ENCODE data around the gene PLEKHF1.

The PLEKHF1 gene

DNA sequence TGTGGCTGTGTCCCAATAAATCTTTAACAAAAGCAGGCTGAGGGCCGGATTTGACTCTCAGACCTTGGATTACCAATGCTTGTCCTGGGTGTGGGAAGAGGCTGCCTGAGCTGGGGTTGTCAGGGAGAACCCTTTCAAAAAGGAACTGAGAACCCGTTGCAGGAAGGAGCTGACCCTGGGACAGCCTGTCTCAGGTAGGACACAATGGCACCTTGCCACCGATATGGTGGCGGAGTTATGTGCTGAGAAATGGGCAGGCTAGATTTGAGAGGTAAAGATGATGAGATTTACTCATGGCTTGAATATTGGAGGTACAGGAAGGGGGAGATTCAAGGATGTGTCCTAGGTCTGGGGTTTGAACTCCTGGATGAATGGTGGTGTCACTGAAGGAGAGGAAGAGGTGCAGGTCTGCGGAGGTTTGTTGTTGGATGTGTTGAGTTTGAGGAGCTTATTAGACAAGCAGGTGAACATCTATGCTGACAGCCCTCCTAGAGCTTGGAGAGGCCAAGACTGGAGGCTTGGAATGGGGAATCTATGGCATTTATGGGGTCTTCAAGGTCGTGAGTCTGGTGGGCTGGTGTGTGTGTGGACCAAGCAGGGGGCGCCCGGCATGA lies 7.2 kb downstream of the PLEKHF1 start:
- DNase-seq: no peak
- WGBS: 94% methylated on average over 8 of the region's 8 CpGs

DNA sequence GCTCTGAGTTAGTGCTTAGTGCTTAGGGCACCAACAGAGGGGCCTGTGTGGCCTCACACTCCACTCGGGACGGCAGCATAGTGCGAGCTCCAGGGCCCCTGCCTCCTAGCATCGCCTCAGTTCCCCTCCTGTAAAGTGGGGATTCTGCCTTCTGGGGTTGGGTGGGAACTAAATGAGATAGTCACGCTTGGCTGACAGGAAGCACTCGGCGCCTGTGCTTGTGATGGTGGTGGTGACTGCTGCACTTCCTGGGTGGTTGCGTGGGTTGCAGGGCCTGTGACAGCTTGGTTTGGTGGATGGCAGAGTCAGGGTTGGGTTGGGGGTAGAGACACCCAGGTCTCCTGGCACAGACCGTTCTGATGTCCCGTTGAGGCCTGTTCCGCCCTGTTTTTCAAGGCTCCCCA lies 7.7 kb downstream of the PLEKHF1 start:
- H2BK15ac ChIP-seq (ENCODE audit: low read depth, poor library complexity, severe bottlenecking): no peak overlapping the region
- peaks cover 37% of the 10 kb centered on the region for H3K79me1 ChIP-seq (replicated peaks; ENCODE audit: low read length, poor library complexity, severe bottlenecking)
- H3K9me3 ChIP-seq (ENCODE audit: control insufficient read depth, low read length): no peaks in the 10 kb centered on the region
- H3K27me3 ChIP-seq (ENCODE audit: control insufficient read depth in 1 of 2, insufficient read depth in 1 of 2, low read length in 2 of 2): no peaks in the 10 kb centered on the region
- H3K14ac ChIP-seq (ENCODE audit: low read length in 2 of 2): no peak overlapping the region
- H2BK12ac ChIP-seq (ENCODE audit: low read length in 2 of 2): no peak overlapping the region
- no peak overlapping the region for H2AFZ ChIP-seq (ENCODE audit: low read depth, low read length)
- DNase-seq: no peak
- peaks cover 21% of the 10 kb centered on the region for H3K4me1 ChIP-seq (ENCODE audit: control insufficient read depth, insufficient read depth, low read depth, low read length)
- WGBS: 92% methylated on average over 11 of the region's 11 CpGs
- no peak overlapping the region for H2BK5ac ChIP-seq (ENCODE audit: low read depth, low read length, poor library complexity, severe bottlenecking)
- no peak overlapping the region for H3K4me3 ChIP-seq (ENCODE audit: insufficient read depth in 1 of 2, low read depth in 1 of 2, low read length in 2 of 2)
- no peak overlapping the region for H4K8ac ChIP-seq (ENCODE audit: low read length)
- no peak overlapping the region for H3K4me2 ChIP-seq (ENCODE audit: low read length, poor library complexity, severe bottlenecking)
- H3K36me3 ChIP-seq (ENCODE audit: control insufficient read depth in 1 of 2, insufficient read depth in 2 of 2, low read depth in 1 of 2, low read length in 2 of 2): peaks cover 47 to 69% of the 10 kb centered on the region in 2 experiments
- H3K4ac ChIP-seq (ENCODE audit: low read depth in 1 of 2, low read length in 2 of 2): no peak overlapping the region
- H3K27ac ChIP-seq (ENCODE audit: low read length, poor library complexity, severe bottlenecking): no peak overlapping the region
- no peak overlapping the region for H3K23ac ChIP-seq (ENCODE audit: low read length in 2 of 2)
- no peak overlapping the region for H3K18ac ChIP-seq (ENCODE audit: low read depth in 1 of 2, low read length in 2 of 2)
- no peak overlapping the region for H4K91ac ChIP-seq (ENCODE audit: low read length)
- H2AK5ac ChIP-seq (ENCODE audit: low read length, severe bottlenecking): no peak overlapping the region
- no peak overlapping the region for H2BK120ac ChIP-seq (ENCODE audit: low read depth, low read length)
- H3K9ac ChIP-seq (ENCODE audit: low read length): no peak overlapping the region

More for the DNA sequence above, 7.2 kb downstream of the PLEKHF1 start:
- Histone ChIP-seq H2BK12ac (ENCODE audit: low read length in 2 of 2) (no peak overlapping the region), H3K4me2 (ENCODE audit: low read length, poor library complexity, severe bottlenecking) (no peak overlapping the region), H2BK120ac (ENCODE audit: low read depth, low read length) (no peak overlapping the region), H2BK5ac (ENCODE audit: low read depth, low read length, poor library complexity, severe bottlenecking) (no peak overlapping the region), H3K9ac (ENCODE audit: low read length) (no peak overlapping the region), H2AK5ac (ENCODE audit: low read length, severe bottlenecking) (no peak overlapping the region), H3K23ac (ENCODE audit: low read length in 2 of 2) (no peak overlapping the region), H3K36me3 (ENCODE audit: control insufficient read depth in 1 of 2, insufficient read depth in 2 of 2, low read depth in 1 of 2, low read length in 2 of 2) (peaks cover 47 to 71% of the 10 kb centered on the region in 2 experiments), H3K18ac (ENCODE audit: low read depth in 1 of 2, low read length in 2 of 2) (no peak overlapping the region), H2BK15ac (ENCODE audit: low read depth, poor library complexity, severe bottlenecking) (no peak overlapping the region), H3K9me3 (ENCODE audit: control insufficient read depth, low read length) (no peaks in the 10 kb centered on the region), H4K91ac (ENCODE audit: low read length) (no peak overlapping the region), H3K14ac (ENCODE audit: low read length in 2 of 2) (no peak overlapping the region), H3K4me1 (ENCODE audit: control insufficient read depth, insufficient read depth, low read depth, low read length) (peaks cover 25% of the 10 kb centered on the region), H3K79me1 (replicated peaks; ENCODE audit: low read length, poor library complexity, severe bottlenecking) (peaks cover 41% of the 10 kb centered on the region), H3K27me3 (ENCODE audit: control insufficient read depth in 1 of 2, insufficient read depth in 1 of 2, low read length in 2 of 2) (no peaks in the 10 kb centered on the region), H4K8ac (ENCODE audit: low read length) (no peak overlapping the region), H2AFZ (ENCODE audit: low read depth, low read length) (no peak overlapping the region), H3K4me3 (ENCODE audit: insufficient read depth in 1 of 2, low read depth in 1 of 2, low read length in 2 of 2) (no peak overlapping the region), H3K4ac (ENCODE audit: low read depth in 1 of 2, low read length in 2 of 2) (no peak overlapping the region), H3K27ac (ENCODE audit: low read length, poor library complexity, severe bottlenecking) (no peak overlapping the region)

DNA sequence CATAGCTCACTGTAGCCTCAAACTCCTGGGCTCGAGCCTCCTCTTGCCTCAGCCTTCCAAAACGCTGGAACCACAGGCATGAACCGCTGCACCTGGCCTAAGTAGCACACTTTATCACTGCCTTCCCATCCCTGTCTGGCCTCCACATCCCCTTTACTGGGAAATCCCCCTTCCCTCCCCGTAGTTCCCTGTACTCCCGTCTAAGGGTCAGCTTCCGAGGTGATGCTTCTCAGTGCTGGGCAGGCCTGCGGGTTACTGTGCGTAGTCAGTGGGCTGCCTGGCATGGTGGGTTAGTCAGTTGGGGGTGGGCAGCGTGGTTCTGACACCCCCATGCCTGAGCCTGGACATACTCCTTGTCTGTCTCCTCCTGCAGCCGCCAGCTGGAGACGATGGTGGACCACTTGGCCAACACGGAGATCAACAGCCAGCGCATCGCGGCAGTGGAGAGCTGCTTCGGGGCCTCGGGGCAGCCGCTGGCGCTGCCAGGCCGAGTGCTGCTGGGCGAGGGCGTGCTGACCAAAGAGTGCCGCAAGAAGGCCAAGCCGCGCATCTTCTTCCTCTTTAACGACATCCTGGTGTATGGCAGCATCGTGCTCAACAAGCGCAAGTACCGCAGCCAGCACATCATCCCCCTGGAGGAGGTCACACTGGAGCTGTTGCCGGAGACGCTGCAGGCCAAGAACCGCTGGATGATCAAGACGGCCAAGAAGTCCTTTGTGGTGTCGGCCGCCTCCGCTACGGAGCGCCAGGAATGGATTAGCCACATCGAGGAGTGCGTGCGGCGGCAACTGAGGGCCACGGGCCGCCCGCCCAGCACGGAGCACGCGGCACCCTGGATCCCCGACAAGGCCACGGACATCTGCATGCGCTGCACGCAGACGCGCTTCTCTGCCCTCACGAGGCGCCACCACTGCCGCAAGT lies 8.4 kb downstream of the PLEKHF1 start:
- no peak overlapping the region for H3K9ac ChIP-seq (ENCODE audit: low read length)
- H3K4me2 ChIP-seq (ENCODE audit: low read length, poor library complexity, severe bottlenecking): no peak overlapping the region
- peak overlapping the region in 1 of 2 experiments; percentile 53 for H3K14ac ChIP-seq (ENCODE audit: low read length in 2 of 2)
- peak overlapping the region in 1 of 2 experiments; percentile 4 for H2BK12ac ChIP-seq (ENCODE audit: low read length in 2 of 2)
- H2AFZ ChIP-seq (ENCODE audit: low read depth, low read length): no peak overlapping the region
- no peak overlapping the region for H2BK15ac ChIP-seq (ENCODE audit: low read depth, poor library complexity, severe bottlenecking)
- H4K8ac ChIP-seq (ENCODE audit: low read length): peak overlapping the region; percentile 15
- no peak overlapping the region for H3K27ac ChIP-seq (ENCODE audit: low read length, poor library complexity, severe bottlenecking)
- 97% methylated on average over 57 of the region's 57 CpGs for WGBS
- peaks cover 49 to 66% of the 10 kb centered on the region in 2 experiments for H3K36me3 ChIP-seq (ENCODE audit: control insufficient read depth in 1 of 2, insufficient read depth in 2 of 2, low read depth in 1 of 2, low read length in 2 of 2)
- no peak overlapping the region for H3K4ac ChIP-seq (ENCODE audit: low read depth in 1 of 2, low read length in 2 of 2)
- H2BK120ac ChIP-seq (ENCODE audit: low read depth, low read length): no peak overlapping the region
- peaks cover 34% of the 10 kb centered on the region for H3K79me1 ChIP-seq (replicated peaks; ENCODE audit: low read length, poor library complexity, severe bottlenecking)
- H2BK5ac ChIP-seq (ENCODE audit: low read depth, low read length, poor library complexity, severe bottlenecking): no peak overlapping the region
- no peaks in the 10 kb centered on the region for H3K27me3 ChIP-seq (ENCODE audit: control insufficient read depth in 1 of 2, insufficient read depth in 1 of 2, low read length in 2 of 2)
- H3K4me3 ChIP-seq (ENCODE audit: insufficient read depth in 1 of 2, low read depth in 1 of 2, low read length in 2 of 2): no peak overlapping the region
- peak overlapping the region; percentile 30 for H4K91ac ChIP-seq (ENCODE audit: low read length)
- no peak for DNase-seq
- no peak overlapping the region for H3K18ac ChIP-seq (ENCODE audit: low read depth in 1 of 2, low read length in 2 of 2)
- H3K4me1 ChIP-seq (ENCODE audit: control insufficient read depth, insufficient read depth, low read depth, low read length): peaks cover 17% of the 10 kb centered on the region
- H3K9me3 ChIP-seq (ENCODE audit: control insufficient read depth, low read length): no peaks in the 10 kb centered on the region
- H2AK5ac ChIP-seq (ENCODE audit: low read length, severe bottlenecking): no peak overlapping the region
- H3K23ac ChIP-seq (ENCODE audit: low read length in 2 of 2): peak overlapping the region in 1 of 2 experiments; percentile 78

Measured in mesenchymal stem cell (in vitro differentiated cells and primary cell).